Activated CD4-positive, CD25-positive, alpha-beta regulatory T cell treated with anti-CD3 and anti-CD28 coated beads, Interleukin-2, amount 50 U/mL, for 72 hours (primary cell): Measurements from ENCODE around the gene CFAP300.

Experiments
- DNase-seq: peaks from one replicate; pipeline ENCODE4 v3.0.0; 2021

Gene CFAP300

GRCh38 chr11:102079625-102080024 lies 32.4 kb downstream of the CFAP300 start:
- DNase-seq = no peak

- no peak for DNase-seq
Observed at GRCh38 chr11:102081313-102081712, 34.1 kb downstream of the CFAP300 start.

- DNase-seq = no peak
Observed at GRCh38 chr11:102085864-102086551, 38.8 kb downstream of the CFAP300 start.

GRCh38 chr11:102097186-102097585 lies 49.9 kb downstream of the CFAP300 start:
- no peak for DNase-seq

- DNase-seq = no peak
Observed at GRCh38 chr11:102099755-102100154, 52.5 kb downstream of the CFAP300 start.

- no peak for DNase-seq
Observed at GRCh38 chr11:102108734-102109440, 61.6 kb downstream of the CFAP300 start.

- DNase-seq = peak; percentile 62
Observed at GRCh38 chr11:102109896-102110760, 62.9 kb downstream of the CFAP300 start, which contains the start of gene YAP1. TSS of gene YAP1 (plus strand) at chr11:102110447. CDS start at chr11:102110849, 402 bp downstream.

GRCh38 chr11:102110761-102111010 lies 63.4 kb downstream of the CFAP300 start:
- no peak for DNase-seq

- DNase-seq = peak; percentile 32
Observed at GRCh38 chr11:102111011-102111786, 64.0 kb downstream of the CFAP300 start.

GRCh38 chr11:102111787-102112508 lies 64.7 kb downstream of the CFAP300 start:
- no peak for DNase-seq

GRCh38 chr11:102112509-102112821 lies 65.2 kb downstream of the CFAP300 start:
- no peak for DNase-seq

GRCh38 chr11:102114032-102114431 lies 66.8 kb downstream of the CFAP300 start:
- no peak for DNase-seq

GRCh38 chr11:102115557-102115956 lies 68.3 kb downstream of the CFAP300 start:
- no peak for DNase-seq

- DNase-seq = no peak
Observed at GRCh38 chr11:102116453-102117205, 69.4 kb downstream of the CFAP300 start.

- no peak for DNase-seq
Observed at GRCh38 chr11:102117472-102118113, 70.4 kb downstream of the CFAP300 start.

- no peak for DNase-seq
Observed at GRCh38 chr11:102118937-102119336, 71.7 kb downstream of the CFAP300 start.

GRCh38 chr11:102119997-102120396 lies 72.8 kb downstream of the CFAP300 start:
- no peak for DNase-seq

GRCh38 chr11:102120437-102120973 lies 73.3 kb downstream of the CFAP300 start:
- DNase-seq = no peak

GRCh38 chr11:102121329-102121728 lies 74.1 kb downstream of the CFAP300 start:
- no peak for DNase-seq
